Activated naive CD8-positive, alpha-beta T cell treated with anti-CD3 and anti-CD28 coated beads, Interleukin-2, amount 50 U/mL, for 24 hours (primary cell): Measurements from ENCODE around the gene CSTF1.
"Not testable (repeated sequence)": the region's sequence is repeated elsewhere in the genome, so short reads cannot be mapped to it uniquely, and the experiment has no call there.

Experiments used
- ATAC-seq: fragments of 150-1000 bp; cut with Tn5 transposase; one replicate; pipeline ENCODE4 v1.10.0; 2021
- DNase-seq: peaks from one replicate; pipeline ENCODE4 v3.0.0; 2021
- H3K27ac Mint-ChIP-seq: one replicate; pipeline ENCODE4 v1.8.0; 2021; ENCODE audit warnings: mild to moderate bottlenecking, mixed read lengths
- H3K27me3 Mint-ChIP-seq: one replicate; pipeline ENCODE4 v1.8.0; 2021; ENCODE audit warnings: mixed read lengths
- H3K36me3 Mint-ChIP-seq: one replicate; pipeline ENCODE4 v1.8.0; 2021; ENCODE audit warnings: low read depth, mixed read lengths
- H3K4me1 Mint-ChIP-seq: one replicate; pipeline ENCODE4 v1.8.0; 2021; ENCODE audit warnings: mixed read lengths
- H3K4me3 Mint-ChIP-seq: one replicate; pipeline ENCODE4 v1.8.0; 2021; ENCODE audit warnings: mild to moderate bottlenecking, moderate library complexity, mixed read lengths
- H3K9me3 Mint-ChIP-seq: one replicate; pipeline ENCODE4 v1.8.0; 2021; ENCODE audit warnings: mixed read lengths

The CSTF1 gene

GRCh38 chr20:56409521-56409920 is 17.1 kb downstream of the CSTF1 start:
- no peak for DNase-seq
- Mint-ChIP-seq H3K4me1 (peaks cover 49% of the 10 kb centered on the region), H3K9me3 (no peaks in the 10 kb centered on the region), H3K4me3 (no peak overlapping the region), H3K27me3 (no peaks in the 10 kb centered on the region), H3K36me3 (peaks cover 53% of the 10 kb centered on the region), H3K27ac (no peak overlapping the region)
- no peak for ATAC-seq

GRCh38 chr20:56409956-56410355 is 17.5 kb downstream of the CSTF1 start:
- Mint-ChIP-seq H3K9me3 (no peaks in the 10 kb centered on the region), H3K36me3 (peaks cover 50% of the 10 kb centered on the region), H3K27me3 (no peaks in the 10 kb centered on the region), H3K4me1 (peaks cover 52% of the 10 kb centered on the region), H3K4me3 (no peak overlapping the region), H3K27ac (no peak overlapping the region)
- ATAC-seq = no peak
- DNase-seq = no peak

- peaks cover 58% of the 10 kb centered on the region for H3K4me1 Mint-ChIP-seq
- not testable (repeated sequence) for DNase-seq, ATAC-seq, H3K9me3 Mint-ChIP-seq, H3K27me3 Mint-ChIP-seq
- H3K27ac Mint-ChIP-seq = peak overlapping the region; percentile 91
- H3K36me3 Mint-ChIP-seq = peaks cover 40% of the 10 kb centered on the region
- peak overlapping the region; percentile 79 for H3K4me3 Mint-ChIP-seq
Observed at GRCh38 chr20:56411287-56411686, 18.8 kb downstream of the CSTF1 start.

GRCh38 chr20:56411759-56412472 is 19.5 kb downstream of the CSTF1 start, which contains the start of gene CASS4:
TSS of gene CASS4 (plus strand) at chr20:56412260. CDS start at chr20:56412459, 199 bp downstream.
- Mint-ChIP-seq H3K27ac (peak within 1 kb of the TSS; percentile 91), H3K9me3 (no peaks in the 10 kb centered on the region), H3K4me1 (peaks cover 65% of the 10 kb centered on the region), H3K4me3 (peak within 1 kb of the TSS; percentile 79), H3K27me3 (no peaks in the 10 kb centered on the region), H3K36me3 (peaks cover 36% of the 10 kb centered on the region)
- DNase-seq = no peak
- ATAC-seq = peak; percentile 53

- Mint-ChIP-seq H3K36me3 (peaks cover 31% of the 10 kb centered on the region), H3K9me3 (no peaks in the 10 kb centered on the region), H3K4me1 (peaks cover 70% of the 10 kb centered on the region), H3K4me3 (peak overlapping the region; percentile 79), H3K27me3 (no peaks in the 10 kb centered on the region), H3K27ac (peak overlapping the region; percentile 91)
- no peak for DNase-seq
- ATAC-seq = no peak
Observed at GRCh38 chr20:56412473-56412790, 20.0 kb downstream of the CSTF1 start.

GRCh38 chr20:56412949-56413348 is 20.5 kb downstream of the CSTF1 start:
- peaks cover 75% of the 10 kb centered on the region for H3K4me1 Mint-ChIP-seq
- peak overlapping the region; percentile 79 for H3K4me3 Mint-ChIP-seq
- peaks cover 27% of the 10 kb centered on the region for H3K36me3 Mint-ChIP-seq
- no peak for ATAC-seq
- no peaks in the 10 kb centered on the region for H3K9me3 Mint-ChIP-seq
- DNase-seq = no peak
- H3K27ac Mint-ChIP-seq = peak overlapping the region; percentile 91
- H3K27me3 Mint-ChIP-seq = no peaks in the 10 kb centered on the region

GRCh38 chr20:56414842-56415765 is 22.7 kb downstream of the CSTF1 start:
- no peaks in the 10 kb centered on the region for H3K27me3 Mint-ChIP-seq
- H3K36me3 Mint-ChIP-seq = peaks cover 28% of the 10 kb centered on the region
- DNase-seq (peak; percentile 66), ATAC-seq (peak; percentile 62)
- H3K9me3 Mint-ChIP-seq = no peaks in the 10 kb centered on the region
- H3K27ac Mint-ChIP-seq = peak overlapping the region; percentile 78
- peaks cover 91% of the 10 kb centered on the region for H3K4me1 Mint-ChIP-seq
- H3K4me3 Mint-ChIP-seq = peak overlapping the region; percentile 44

GRCh38 chr20:56417402-56417801 is 25.0 kb downstream of the CSTF1 start:
- Mint-ChIP-seq H3K27me3 (no peaks in the 10 kb centered on the region), H3K9me3 (no peaks in the 10 kb centered on the region), H3K4me1 (peaks cover 97% of the 10 kb centered on the region), H3K27ac (peak overlapping the region; percentile 94), H3K36me3 (peaks cover 21% of the 10 kb centered on the region), H3K4me3 (no peak overlapping the region)
- no peak for DNase-seq
- no peak for ATAC-seq

GRCh38 chr20:56417911-56418310 is 25.5 kb downstream of the CSTF1 start:
- Mint-ChIP-seq H3K27me3 (no peaks in the 10 kb centered on the region), H3K9me3 (no peaks in the 10 kb centered on the region), H3K27ac (peak overlapping the region; percentile 94), H3K4me1 (peaks cover 97% of the 10 kb centered on the region), H3K4me3 (peak overlapping the region; percentile 72), H3K36me3 (peaks cover 15% of the 10 kb centered on the region)
- DNase-seq = no peak
- no peak for ATAC-seq

GRCh38 chr20:56418385-56418861 is 26.0 kb downstream of the CSTF1 start:
- peaks cover 12% of the 10 kb centered on the region for H3K36me3 Mint-ChIP-seq
- H3K4me3 Mint-ChIP-seq = peak overlapping the region; percentile 72
- no peaks in the 10 kb centered on the region for H3K27me3 Mint-ChIP-seq
- peaks cover 95% of the 10 kb centered on the region for H3K4me1 Mint-ChIP-seq
- DNase-seq (no peak), ATAC-seq (peak; percentile 57)
- no peaks in the 10 kb centered on the region for H3K9me3 Mint-ChIP-seq
- peak overlapping the region; percentile 94 for H3K27ac Mint-ChIP-seq

- ATAC-seq = no peak
- peak overlapping the region; percentile 64 for H3K27ac Mint-ChIP-seq
- H3K27me3 Mint-ChIP-seq = no peaks in the 10 kb centered on the region
- H3K4me3 Mint-ChIP-seq = no peak overlapping the region
- DNase-seq = no peak
- H3K4me1 Mint-ChIP-seq = peaks cover 95% of the 10 kb centered on the region
- H3K36me3 Mint-ChIP-seq = peaks cover 7% of the 10 kb centered on the region
- H3K9me3 Mint-ChIP-seq = no peaks in the 10 kb centered on the region
Observed at GRCh38 chr20:56420028-56420427, 27.6 kb downstream of the CSTF1 start.

GRCh38 chr20:56420940-56421688 is 28.7 kb downstream of the CSTF1 start:
- Mint-ChIP-seq H3K4me3 (no peak overlapping the region), H3K9me3 (no peaks in the 10 kb centered on the region), H3K27me3 (no peaks in the 10 kb centered on the region), H3K4me1 (peaks cover 89% of the 10 kb centered on the region), H3K27ac (peak overlapping the region; percentile 73), H3K36me3 (peaks cover 7% of the 10 kb centered on the region)
- DNase-seq (no peak), ATAC-seq (no peak)

- ATAC-seq = no peak
- Mint-ChIP-seq H3K27me3 (no peaks in the 10 kb centered on the region), H3K27ac (peak overlapping the region; percentile 76), H3K36me3 (peaks cover 7% of the 10 kb centered on the region), H3K4me1 (peaks cover 82% of the 10 kb centered on the region), H3K9me3 (no peaks in the 10 kb centered on the region), H3K4me3 (peak overlapping the region; percentile 24)
- DNase-seq = no peak
Observed at GRCh38 chr20:56422076-56422823, 29.8 kb downstream of the CSTF1 start.

- Mint-ChIP-seq H3K36me3 (peaks cover 7% of the 10 kb centered on the region), H3K4me3 (peak overlapping the region; percentile 24), H3K4me1 (peaks cover 82% of the 10 kb centered on the region)
Observed at GRCh38 chr20:56422824-56423189, 30.4 kb downstream of the CSTF1 start.

More at GRCh38 chr20:56422824-56423189, 30.4 kb downstream of the CSTF1 start:
- H3K9me3 Mint-ChIP-seq = no peaks in the 10 kb centered on the region
- no peaks in the 10 kb centered on the region for H3K27me3 Mint-ChIP-seq
- H3K27ac Mint-ChIP-seq = peak overlapping the region; percentile 76
- ATAC-seq (no peak), DNase-seq (no peak)
